GM12874 (cell line): ENCODE results near the gene DEFB132.

ENCODE experiments used
- CTCF ChIP-seq: IDR thresholded peaks from 2 replicates; pipeline ENCODE4 v1.5.1; 2011; ENCODE audit warnings: low read depth, mild to moderate bottlenecking, control low read depth, low read length, moderate library complexity; ENCODE audit not compliant: insufficient read depth

DEFB132 gene

GRCh38 chr20:221258-221830, 36.2 kb upstream of the DEFB132 start:
- TF ChIP-seq CTCF = no peak

- no peak for TF ChIP-seq CTCF
Observed at GRCh38 chr20:226958-227357, 30.6 kb upstream of the DEFB132 start, which contains the start of gene DEFB129. Gene DEFB129 (plus strand): TSS chr20:227258. CDS start chr20:227289, 31 bp downstream.

GRCh38 chr20:227439-228105, 30.0 kb upstream of the DEFB132 start:
- TF ChIP-seq CTCF = no peak

- no peak for TF ChIP-seq CTCF
Observed at GRCh38 chr20:235891-236290, 21.6 kb upstream of the DEFB132 start.

- no peak for TF ChIP-seq CTCF
Observed at GRCh38 chr20:237489-237888, 20.0 kb upstream of the DEFB132 start.

GRCh38 chr20:237929-238328, 19.6 kb upstream of the DEFB132 start:
- TF ChIP-seq CTCF = no peak

GRCh38 chr20:242905-243304, 14.6 kb upstream of the DEFB132 start:
- no peak for TF ChIP-seq CTCF
